GM10847 (cell line): ENCODE measurements around the gene OR2Y1.

Experiments
- POLR2A ChIP-seq: IDR thresholded peaks from 2 replicates; pipeline ENCODE4 v1.6.1; 2011; ENCODE audit not compliant: insufficient read length; ENCODE audit errors: extremely low read depth

The OR2Y1 gene

DNA sequence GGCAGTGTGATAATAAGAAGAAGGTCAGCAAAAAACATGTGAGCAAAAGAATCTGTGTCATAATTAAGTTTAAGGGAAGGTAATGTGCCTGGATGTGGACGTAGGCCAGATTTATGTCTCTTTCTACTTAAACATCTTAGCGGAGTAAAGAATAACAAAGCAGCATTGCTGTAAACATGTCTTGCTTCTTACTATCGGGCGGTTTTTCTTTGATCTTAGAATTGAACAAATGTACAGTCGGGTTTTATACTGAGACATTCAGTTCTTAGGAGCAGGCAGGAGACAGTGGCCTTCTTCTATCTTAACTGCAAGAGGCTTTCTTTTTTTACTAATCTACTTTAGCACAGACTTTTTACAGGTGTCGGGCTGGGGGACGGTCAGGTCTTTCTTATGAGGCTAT lies 50.1 kb downstream of the OR2Y1 start:
- TF ChIP-seq POLR2A: no peak
